Suprapubic skin (tissue), 4 donors: ENCODE results near the gene ATXN7L2. TPM values are rescaled to one million over a fixed set of nuclear protein-coding genes. Genes with fewer than 3 reads are reported as not detected.

Experiments
- DNase-seq, 2 donors: peaks; one replicate each; pipeline ENCODE4 v3.0.0-alpha.2; 2019; ENCODE audit warnings: low spot score in 2 of 2
- H3K27ac ChIP-seq: fragments of 200-600 bp; sonication (generic); one replicate; pipeline ENCODE4 v1.5.1; 2019
- H3K27me3 ChIP-seq: fragments of 200-600 bp; sonication (generic); one replicate; pipeline ENCODE4 v1.5.1; 2019
- H3K36me3 ChIP-seq: fragments of 200-600 bp; sonication (generic); one replicate; pipeline ENCODE4 v1.5.1; 2019
- H3K4me1 ChIP-seq: fragments of 200-600 bp; sonication (generic); one replicate; pipeline ENCODE4 v1.5.1; 2019
- H3K4me3 ChIP-seq: fragments of 200-600 bp; sonication (generic); one replicate; pipeline ENCODE4 v1.5.1; 2019; ENCODE audit warnings: mild to moderate bottlenecking
- H3K9me3 ChIP-seq: fragments of 200-600 bp; sonication (generic); one replicate; pipeline ENCODE4 v1.5.1; 2019
- CTCF ChIP-seq, 2 donors: fragments of 200-600 bp in 1 of 2; fragments of 450-650 bp in 1 of 2; sonication (generic) in 1 of 2; IDR thresholded peaks; one replicate each; pipeline ENCODE4 v1.5.1; 2016 to 2019; ENCODE audit warnings: antibody characterized with exemption in 2 of 2, mild to moderate bottlenecking in 1 of 2, moderate library complexity in 1 of 2
- EP300 ChIP-seq: sonication (generic); formaldehyde crosslinking; IDR thresholded peaks from one replicate; pipeline ENCODE4 v1.6.1; 2017; ENCODE audit warnings: antibody characterized with exemption
- POLR2A ChIP-seq, 2 donors: fragments of 450-650 bp; IDR thresholded peaks; one replicate each; pipeline ENCODE4 v1.6.1; 2017; ENCODE audit warnings: antibody characterized with exemption in 2 of 2, mild to moderate bottlenecking in 2 of 2, moderate library complexity in 2 of 2
- POLR2AphosphoS5 ChIP-seq, 3 donors: sonication (generic); formaldehyde crosslinking; IDR thresholded peaks; one replicate each; pipeline ENCODE4 v1.6.1; 2017; ENCODE audit warnings: antibody characterized with exemption in 3 of 3
- whole genome bisulfite sequencing: methylation state at CpG from one replicate; pipeline ENCODE4 v1.1.5; 2018; 5-methylcytosine and 5-hydroxymethylcytosine counted together
- total RNA-seq, 4 donors: library from RNA; depleted of rRNA; stranded (reverse); fragments of >200 nt; gene quantifications; one replicate each; pipeline ENCODE4 v1.1.0, GENCODE V29; 2016

ATXN7L2 gene
- total RNA-seq, 4 donors from 2014 or later, result 5.1 to 8.4 (median 7.2) TPM

DNA sequence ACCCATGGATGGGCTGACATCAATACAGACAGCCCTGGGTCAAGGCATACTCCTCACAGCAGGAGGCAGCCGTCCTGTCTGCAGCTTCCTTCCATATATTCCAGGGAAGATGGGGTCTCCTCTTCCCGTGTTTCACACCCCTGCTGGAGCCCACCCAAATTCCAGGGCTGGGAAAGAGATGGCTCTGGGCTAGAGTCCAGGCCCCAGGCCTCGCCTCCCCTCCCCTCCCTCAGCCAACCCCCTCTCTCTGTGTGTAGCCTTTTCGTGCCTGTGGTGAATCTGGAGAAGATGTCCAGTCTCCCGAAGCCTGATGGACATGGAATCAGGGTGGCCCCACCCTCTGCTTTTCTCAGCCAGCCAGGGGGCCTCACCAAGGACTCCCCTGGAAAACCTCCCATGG lies 3.6 kb downstream of the ATXN7L2 start:
- TF ChIP-seq POLR2A (IDR thresholded peaks at IDR 0.05), result no peak
- no peak for TF ChIP-seq CTCF (IDR thresholded peaks at IDR 0.05)
- no peak for TF ChIP-seq EP300
- no peak for TF ChIP-seq POLR2AphosphoS5 (IDR thresholded peaks at IDR 0.05)
- no peak overlapping the region for H3K4me3 ChIP-seq
- H3K27me3 ChIP-seq, result no peaks in the 10 kb centered on the region
- peaks cover 23% of the 10 kb centered on the region for H3K4me1 ChIP-seq
- no peak overlapping the region for H3K27ac ChIP-seq
- DNase-seq, result no peak
- H3K9me3 ChIP-seq, result no peaks in the 10 kb centered on the region
- WGBS, result 79% methylated on average over 5 of the region's 5 CpGs
- peaks cover 26% of the 10 kb centered on the region for H3K36me3 ChIP-seq

DNA sequence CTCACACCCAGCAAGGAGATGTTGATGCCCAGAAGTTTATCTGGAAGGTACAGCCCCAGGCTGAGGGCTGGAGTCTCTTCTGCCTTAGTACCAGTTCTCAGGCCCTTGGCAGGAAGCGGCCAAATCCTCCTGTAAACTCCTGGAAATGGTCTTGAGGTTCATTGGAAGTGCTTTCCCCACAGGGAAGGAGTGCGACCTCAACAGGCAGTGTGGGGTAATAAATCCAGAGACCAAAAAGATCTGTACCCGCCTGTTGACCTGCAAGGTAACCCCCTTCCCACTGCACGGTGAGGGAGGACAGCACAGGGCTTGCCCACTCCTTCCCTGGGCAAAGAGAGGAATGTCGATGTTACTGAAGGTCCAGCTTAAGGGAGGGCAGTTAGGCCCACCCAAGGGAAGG lies 4.5 kb downstream of the ATXN7L2 start:
- 73% methylated on average over 5 of the region's 5 CpGs for WGBS
- Histone ChIP-seq H3K27me3 (no peaks in the 10 kb centered on the region), H3K4me3 (no peak overlapping the region), H3K4me1 (peaks cover 24% of the 10 kb centered on the region), H3K27ac (no peak overlapping the region), H3K36me3 (peaks cover 26% of the 10 kb centered on the region), H3K9me3 (no peaks in the 10 kb centered on the region)
- no peak for DNase-seq
- TF ChIP-seq EP300 (no peak), POLR2AphosphoS5 (IDR thresholded peaks at IDR 0.05) (no peak), POLR2A (IDR thresholded peaks at IDR 0.05) (no peak), CTCF (IDR thresholded peaks at IDR 0.05) (no peak)

- Histone ChIP-seq H3K36me3 (peaks cover 26% of the 10 kb centered on the region), H3K9me3 (no peaks in the 10 kb centered on the region), H3K27me3 (no peaks in the 10 kb centered on the region), H3K27ac (no peak overlapping the region), H3K4me3 (no peak overlapping the region), H3K4me1 (peaks cover 26% of the 10 kb centered on the region)
- no peak for DNase-seq
- no peak for TF ChIP-seq POLR2AphosphoS5 (IDR thresholded peaks at IDR 0.05)
- 90% methylated on average over 3 of the region's 12 CpGs for WGBS
Observed at GRCh38 chr1:109488696-109489095, 5.0 kb downstream of the ATXN7L2 start.

GRCh38 chr1:109490029-109490933 lies 6.6 kb downstream of the ATXN7L2 start:
- Histone ChIP-seq H3K4me1 (peaks cover 25% of the 10 kb centered on the region), H3K27me3 (no peaks in the 10 kb centered on the region), H3K36me3 (peaks cover 26% of the 10 kb centered on the region), H3K4me3 (no peak overlapping the region), H3K9me3 (no peaks in the 10 kb centered on the region), H3K27ac (no peak overlapping the region)
- WGBS, result 74% methylated on average over 8 of the region's 11 CpGs
- no peak for DNase-seq
- TF ChIP-seq POLR2A (IDR thresholded peaks at IDR 0.05) (no peak), CTCF (IDR thresholded peaks at IDR 0.05) (peak in 1 of 2 donors; percentile 88)

- H3K4me3 ChIP-seq, result no peak overlapping the region
- TF ChIP-seq CTCF (IDR thresholded peaks at IDR 0.05) (no peak), EP300 (no peak), POLR2AphosphoS5 (IDR thresholded peaks at IDR 0.05) (no peak), POLR2A (IDR thresholded peaks at IDR 0.05) (no peak)
- WGBS, result 97% methylated on average over 6 of the region's 11 CpGs
- H3K27ac ChIP-seq, result no peak overlapping the region
- H3K27me3 ChIP-seq, result no peaks in the 10 kb centered on the region
- no peaks in the 10 kb centered on the region for H3K9me3 ChIP-seq
- DNase-seq, result no peak
- H3K4me1 ChIP-seq, result peaks cover 27% of the 10 kb centered on the region
- H3K36me3 ChIP-seq, result peaks cover 30% of the 10 kb centered on the region
Observed at GRCh38 chr1:109490934-109491302, 7.2 kb downstream of the ATXN7L2 start.
